Inflammatory macrophage treated with lipopolysaccharide for 4 hours (primary cell): ENCODE measurements around the gene SLC38A1.

ENCODE experiments used
- DNase-seq: peaks from one replicate; pipeline ENCODE4 v3.0.0-alpha.2; 2020

Gene SLC38A1

DNA sequence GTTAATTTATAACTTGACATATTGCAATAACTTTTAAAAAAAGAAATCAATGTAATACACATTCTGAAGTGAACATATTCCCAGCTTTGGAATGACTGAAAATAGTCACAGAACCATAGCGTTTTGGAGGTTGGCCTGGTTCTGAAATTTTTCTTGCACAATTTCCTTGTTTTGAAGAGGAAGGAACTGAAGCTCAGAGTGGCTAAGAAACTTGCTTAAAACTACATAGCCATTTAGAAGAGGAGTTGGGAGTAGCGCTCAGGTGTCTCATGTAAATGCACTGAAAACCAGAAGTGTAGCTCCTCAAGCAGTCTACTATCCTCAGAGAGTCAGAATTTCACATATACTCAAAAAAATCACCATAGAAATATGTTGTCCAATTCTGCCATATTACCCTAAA, 41.2 kb downstream of the SLC38A1 start:
- peak; percentile 59 for DNase-seq

DNA sequence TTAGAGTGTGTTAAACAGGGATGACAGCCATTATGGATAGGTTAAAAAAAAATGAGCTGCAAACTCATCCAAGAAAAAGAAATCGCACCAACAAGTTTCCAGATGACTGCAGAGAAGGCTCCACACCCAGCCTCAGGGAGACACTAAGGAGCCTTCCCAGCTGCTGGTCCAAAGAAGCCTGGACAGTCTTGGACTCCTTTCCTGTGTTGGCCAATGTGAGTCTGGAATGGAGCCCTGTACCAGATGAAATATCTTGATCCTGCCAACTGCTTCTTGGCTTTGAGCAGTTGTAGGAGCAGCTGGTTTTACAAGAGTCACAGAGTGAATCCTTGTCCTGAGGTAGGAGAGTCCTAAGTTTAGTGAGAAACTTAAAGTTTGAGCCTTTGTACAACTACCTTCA, 44.5 kb downstream of the SLC38A1 start:
- DNase-seq = no peak

DNA sequence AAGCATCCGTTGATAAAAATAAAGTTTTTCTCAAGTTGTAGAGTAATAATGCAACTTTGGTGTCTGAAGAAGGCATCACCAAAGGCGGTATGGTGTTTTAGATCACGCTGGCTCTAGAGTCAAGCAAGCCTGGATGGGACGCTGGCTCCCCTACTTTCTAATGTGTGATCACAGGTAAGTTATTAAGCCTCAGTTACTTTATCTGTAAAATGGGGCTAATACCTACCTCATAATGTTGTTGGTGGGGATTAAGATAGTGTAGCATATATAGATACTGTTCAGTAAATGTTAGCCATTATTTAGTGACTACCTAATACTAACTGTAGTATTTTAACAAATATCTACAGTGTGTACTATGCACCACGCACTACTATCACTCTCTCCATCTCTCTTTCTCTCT, 45.8 kb downstream of the SLC38A1 start:
- no peak for DNase-seq

DNA sequence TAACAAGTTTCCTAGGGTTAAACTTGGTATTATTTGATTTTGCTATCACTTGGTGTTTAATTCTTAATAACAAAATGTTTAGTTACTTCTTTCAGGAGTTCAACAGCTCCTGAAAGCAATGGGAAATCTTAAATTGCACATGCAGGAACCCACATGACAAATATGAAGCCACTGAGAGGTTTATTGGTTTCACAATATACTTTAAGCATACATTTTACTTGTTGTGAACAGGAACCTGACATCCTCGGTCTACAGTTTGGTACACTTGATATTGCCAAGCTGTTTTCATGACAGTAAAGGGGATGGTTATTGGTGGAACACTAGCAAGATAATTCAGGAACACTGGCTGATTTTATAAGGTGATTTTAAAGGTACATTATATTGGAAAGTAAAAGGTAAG, 46.2 kb downstream of the SLC38A1 start:
- peak; percentile 64 for DNase-seq

DNA sequence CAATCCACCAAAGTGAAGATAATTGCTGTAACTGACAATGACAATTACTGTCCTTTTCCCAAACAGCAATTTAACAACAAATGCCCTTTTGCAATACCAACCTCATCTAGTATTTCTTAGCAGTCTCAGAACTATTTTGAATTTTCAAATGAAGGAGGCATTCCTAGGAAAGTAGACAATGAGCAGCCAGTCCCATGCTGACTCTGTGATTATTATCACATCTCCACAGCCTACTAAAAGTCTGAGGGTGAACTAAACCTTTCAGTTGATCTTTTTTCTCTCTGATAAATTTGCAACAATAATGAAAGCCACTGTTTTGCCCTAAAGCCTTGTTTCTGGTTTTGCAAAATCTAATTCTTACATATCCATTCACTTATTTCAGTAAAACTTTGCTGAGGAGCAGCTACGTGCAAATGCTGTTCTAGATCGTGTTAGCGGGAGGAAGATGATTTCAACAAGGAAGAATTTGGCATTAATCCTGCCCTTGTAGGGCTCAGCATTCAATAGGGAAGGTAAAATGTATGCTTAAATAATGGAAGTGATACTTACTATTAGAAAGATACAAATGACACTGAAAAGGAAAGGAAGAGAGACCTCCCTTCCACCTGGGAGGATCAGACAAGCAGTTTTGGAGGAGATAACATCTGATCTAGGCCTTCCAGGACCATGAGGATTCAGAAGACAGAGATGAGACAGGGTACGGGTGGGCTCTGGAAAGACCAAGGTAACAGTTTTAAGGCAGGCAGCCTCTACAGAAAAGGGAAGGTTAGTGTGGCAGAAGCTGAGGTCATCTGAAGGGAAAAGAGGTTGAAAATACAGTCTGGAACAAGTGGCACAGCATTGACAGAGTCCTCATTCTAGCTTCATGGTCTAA, 47.4 kb downstream of the SLC38A1 start:
- no peak for DNase-seq

DNA sequence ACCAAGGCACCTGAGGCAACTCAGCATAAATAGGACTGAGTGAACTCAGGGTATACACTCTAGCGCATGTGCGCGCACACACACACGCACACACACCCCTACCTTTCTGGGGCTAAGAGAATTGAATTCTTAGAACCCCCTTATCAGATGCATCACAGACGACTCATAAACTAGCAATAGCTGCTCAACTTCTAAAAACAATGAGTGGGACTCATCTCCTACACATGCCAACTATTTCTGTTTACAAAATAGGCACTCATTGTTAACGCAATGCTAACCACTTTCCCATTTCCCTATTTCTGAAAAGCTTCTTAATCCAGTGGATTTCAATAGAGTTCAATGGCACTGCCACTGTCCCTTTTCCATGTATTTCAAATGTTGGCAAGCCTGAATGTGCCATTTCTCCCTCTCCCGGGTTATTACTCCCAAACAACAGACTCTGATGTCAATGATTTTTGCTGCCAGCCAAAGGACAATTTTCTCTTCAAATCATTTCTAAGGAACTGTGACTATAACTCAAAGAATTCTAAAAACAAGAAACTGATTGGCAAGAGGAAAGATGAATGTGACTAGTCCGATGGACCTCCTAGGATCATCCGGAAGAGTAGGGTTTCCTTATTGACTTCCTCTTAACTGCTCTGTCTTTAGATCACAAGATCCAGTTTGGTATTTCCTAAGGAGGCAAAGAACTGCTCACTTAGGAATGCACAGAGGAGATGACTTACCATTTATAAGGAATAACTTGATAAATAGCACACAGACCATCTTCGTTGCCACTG, 48.8 kb downstream of the SLC38A1 start:
- DNase-seq = peak; percentile 88

DNA sequence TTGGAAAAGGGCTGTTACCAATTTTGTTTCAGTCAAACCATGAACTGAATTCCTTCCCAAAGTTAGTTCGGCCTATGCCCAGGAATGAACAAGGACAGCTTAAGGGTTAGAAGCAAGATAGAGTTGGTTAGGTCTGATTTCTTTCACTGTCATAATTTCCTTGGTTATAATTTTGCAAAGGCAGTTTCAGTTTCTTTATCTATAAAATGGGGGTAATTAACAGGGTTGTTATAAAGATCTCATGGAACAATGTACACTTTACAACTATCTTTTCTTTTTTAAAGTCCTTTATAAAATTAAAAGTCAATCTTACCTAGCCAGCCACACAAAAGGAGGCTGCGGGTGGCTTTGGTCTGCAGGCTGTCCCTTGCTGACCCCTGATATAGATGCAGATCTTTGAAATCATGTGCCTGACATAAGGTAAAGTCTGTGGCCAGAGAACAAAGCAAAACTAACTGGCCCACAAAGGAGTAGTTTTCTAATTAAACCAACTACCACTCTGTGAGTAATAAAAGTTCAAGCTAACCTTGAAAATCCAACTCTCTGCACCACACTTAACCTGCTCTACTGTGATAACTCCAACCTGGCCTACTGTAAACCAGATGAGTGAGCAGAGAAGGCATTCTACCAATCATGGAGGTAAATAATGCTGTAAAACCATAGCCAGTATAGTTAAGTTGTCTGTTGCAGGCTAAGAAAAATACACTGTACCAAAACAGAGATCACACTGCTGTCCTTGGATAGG, 49.5 kb downstream of the SLC38A1 start:
- DNase-seq = peak; percentile 14

DNA sequence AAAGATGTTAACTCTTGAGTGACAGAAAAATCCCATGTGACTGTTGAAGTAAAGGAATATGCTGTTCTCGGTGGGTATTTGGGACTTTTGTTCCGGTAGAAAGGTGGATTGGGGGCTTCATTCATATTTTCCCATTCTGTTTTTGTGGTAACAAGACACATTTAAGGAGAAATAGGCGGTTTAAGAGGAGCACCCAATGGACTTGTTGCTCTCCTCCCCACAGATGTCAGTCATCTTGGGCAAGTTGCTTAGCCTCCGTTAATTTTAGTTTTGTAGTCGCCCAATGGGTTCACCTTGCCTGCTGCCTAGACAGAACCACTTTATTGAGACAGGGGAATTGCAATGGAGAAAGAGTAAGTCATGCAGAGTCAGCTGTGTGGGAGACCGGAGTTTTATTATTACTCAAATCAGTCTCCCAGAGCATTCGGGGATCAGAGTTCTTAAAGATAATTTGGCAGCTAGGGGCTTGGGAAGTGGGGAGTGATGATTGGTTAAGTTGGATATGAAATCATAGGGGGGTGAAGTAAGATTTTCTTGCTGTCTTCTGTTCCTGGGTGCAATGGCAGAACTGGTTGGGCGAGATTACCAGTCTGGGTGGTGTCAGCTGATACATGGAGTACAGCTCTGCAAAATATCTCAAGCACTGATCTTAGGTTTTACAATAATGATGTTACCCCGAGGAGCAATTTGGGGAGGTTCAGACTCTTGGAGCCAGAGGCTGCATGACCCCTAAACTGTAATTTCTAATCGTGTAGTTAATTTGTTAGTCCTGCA, 50.3 kb downstream of the SLC38A1 start:
- DNase-seq = peak; percentile 29

DNA sequence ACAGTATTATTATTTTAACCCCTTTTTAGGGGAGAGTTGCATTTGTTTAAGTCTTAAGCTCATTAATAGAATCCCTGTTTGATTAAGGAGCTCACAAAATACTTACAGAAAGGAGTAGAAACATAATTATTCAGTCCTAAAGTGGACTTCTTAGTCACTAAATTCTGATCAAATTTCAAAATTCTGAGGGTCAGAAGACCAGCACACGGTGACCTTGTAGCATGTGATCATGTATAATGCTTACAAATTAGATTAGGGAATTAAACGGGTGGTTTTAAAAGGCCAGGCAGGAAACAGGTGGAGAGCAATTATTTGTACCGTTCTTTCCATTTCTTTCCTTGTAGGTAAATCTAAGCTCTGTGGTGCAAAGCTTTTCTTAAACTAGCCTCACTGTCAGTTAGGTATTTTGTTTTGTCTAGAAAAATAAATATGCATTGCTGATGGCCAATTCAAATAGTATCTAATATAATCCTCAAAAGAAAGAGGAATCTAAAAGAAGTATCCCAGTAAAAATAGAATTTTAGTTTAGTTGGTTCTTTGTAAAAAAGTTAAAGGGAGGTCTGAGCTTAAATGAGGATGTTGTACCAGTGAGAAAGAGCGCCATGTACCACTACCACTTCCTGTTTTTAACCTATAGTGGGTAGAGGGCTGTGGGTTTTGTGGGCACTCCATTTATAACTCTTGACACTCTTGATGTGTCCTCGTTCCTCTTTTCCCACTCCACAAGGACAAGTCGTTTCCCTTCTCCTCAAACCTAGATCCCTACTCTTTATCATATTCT, 51.1 kb downstream of the SLC38A1 start:
- DNase-seq = peak; percentile 87

DNA sequence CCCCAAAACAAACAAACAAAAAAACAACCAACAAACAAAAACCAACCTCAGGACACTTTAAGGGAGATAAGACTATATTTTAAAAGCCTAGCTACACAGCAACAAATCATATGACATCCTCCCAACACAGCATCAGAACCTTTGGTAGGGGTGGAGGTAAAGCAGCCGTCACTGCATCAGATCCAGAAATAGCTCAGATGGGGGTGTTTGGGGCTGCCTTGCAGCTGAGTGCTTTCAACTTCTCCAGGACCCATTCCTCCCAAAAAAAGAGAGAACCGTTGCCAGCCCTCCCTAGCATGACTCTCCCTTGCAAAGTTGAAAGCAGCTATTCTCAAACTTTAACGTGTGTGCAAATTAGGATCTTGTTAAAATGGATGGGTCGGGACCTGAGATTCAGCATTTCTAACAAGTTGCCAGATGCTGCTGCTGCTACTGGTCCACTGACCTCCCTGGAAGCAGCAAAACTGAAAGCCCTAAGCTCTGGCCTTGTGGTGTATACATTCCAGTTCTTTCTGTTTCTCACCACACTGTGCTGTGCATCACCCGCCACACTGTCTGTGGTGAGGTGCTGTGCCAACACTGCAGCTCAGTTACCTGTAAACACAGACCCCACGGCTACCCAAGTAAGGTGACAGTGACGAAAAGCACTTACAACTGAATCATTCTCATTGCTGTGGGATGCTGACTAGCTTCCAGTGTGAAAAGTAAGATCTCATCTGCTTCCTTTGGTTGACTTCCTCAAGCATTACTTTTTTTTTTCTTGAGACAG, 54.0 kb downstream of the SLC38A1 start:
- peak; percentile 63 for DNase-seq

DNA sequence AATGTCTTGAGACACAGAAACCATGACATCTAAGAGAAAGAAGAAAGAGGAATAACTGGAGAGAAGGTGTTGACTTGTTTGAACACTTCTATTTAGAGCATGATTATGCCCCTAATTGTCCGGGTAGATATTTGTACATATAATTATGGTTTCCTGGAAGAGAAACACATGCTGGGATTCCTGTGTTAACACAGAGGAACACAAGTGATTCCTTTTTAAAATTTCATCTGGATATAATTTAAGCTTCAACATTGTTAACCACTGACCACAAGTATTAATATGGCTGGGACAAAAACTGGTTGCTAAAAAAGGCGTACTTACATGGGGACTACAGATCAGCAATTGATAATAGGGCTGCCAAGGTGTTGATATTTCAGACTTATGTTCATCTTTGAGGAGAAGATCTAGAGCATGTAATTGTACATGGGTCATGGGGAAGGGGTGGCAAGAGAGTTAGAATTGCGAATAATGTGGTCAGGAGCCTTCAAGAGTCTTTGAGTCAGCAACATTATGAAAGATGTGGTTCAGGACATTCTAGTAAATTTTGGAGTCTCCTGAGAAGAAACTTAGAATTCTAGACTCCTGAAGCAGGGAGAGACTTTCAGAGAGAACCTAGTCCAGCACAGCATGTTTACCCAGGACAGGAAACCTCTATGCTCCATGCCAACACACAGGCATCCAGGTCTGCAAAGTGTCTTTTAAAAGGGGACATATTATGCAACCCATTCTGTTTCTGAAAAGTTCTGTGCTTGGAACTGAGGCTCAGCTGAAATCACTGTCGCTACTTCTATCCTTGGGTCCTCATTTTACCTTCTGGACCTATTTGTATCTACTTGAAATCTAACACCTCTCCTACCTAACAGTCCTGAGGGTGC, 56.5 kb downstream of the SLC38A1 start:
- no peak for DNase-seq

DNA sequence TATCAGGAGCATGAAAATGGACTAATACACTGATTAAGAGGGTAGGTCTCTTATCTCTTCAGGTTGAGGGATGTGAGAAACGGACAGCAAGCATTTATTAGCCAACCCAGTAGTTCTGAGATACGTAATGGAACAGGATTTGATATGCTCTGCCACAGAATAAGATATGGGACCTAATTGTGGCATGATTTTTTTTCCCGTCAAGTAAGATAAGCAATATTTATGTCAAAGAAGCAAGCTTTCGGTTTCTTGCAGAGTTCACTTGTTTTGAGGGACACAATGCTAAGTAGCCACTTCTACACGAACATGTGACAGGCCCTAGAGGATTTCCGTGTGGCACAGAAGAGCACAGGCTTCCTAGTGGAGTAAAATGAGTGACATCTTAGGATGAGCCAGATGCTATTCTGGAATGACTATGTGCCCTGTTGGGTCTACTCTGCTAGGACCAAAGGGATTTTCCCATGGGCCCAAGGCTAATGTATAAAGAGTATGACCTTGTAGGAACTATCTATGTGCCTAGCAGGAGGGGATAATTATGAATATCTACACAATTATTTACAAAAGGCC, 57.9 kb downstream of the SLC38A1 start:
- DNase-seq = no peak

DNA sequence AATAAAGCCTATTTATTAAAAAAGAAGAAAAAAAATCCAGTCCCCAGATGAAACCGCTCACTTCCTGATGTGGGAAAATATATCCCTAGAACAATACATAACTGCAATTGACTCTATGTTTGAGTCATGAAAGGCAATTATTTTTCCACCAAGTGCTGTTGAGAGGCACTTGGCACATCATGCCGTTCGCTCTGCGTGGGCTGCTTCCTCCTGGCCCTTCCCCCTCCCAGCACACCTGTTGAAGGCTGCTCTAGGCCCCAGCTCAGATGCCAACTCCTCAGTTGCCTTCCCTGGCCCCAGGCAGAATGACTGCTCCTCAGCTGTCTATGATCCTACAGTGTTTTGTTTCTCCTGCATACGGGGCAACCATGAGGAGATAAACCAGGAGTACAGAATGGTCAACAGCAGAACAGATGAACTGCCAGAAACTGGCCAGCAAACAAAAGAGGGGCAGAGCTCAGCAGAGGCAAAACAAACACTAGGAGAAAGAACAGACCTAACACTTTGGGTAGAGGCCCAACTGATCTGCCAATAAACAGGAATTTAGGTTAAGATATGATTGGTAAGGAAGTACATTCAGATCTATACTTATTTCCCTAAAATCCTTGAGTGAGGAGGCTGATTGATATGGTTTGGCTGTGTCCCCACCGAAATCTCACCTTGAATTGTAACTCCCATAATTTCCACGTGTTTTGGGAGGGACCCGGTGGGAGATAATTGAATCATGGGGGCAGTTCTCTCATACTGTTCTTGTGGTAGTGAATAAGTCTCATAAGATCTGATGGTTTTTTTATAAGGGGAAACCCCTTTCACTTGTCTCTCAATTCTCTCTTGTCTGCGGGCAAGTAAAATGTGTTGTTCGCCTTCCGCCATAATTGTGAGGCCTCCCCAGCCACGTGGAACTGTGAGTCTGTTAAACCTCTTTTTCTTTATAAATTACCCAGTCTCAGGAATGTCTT, 58.6 kb downstream of the SLC38A1 start:
- no peak for DNase-seq

DNA sequence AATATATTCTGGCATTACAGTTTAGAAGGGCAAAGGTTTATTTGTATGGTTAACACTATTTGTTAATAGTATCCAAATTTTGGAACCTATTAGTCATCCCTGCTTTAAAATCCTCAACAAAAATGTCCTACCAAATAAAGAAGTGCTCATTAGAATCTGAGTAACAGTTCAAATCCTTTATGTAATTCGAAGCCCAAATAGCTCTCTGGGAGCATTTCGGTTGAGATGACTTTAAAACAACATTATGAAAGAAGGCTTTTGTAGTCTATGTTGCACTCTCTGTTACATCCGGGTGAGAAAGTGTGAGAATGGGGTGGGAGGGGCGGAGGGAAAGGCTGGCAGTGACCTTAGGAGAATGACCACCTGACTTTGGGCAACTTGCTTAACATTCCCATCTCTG, 59.7 kb downstream of the SLC38A1 start:
- DNase-seq = no peak

DNA sequence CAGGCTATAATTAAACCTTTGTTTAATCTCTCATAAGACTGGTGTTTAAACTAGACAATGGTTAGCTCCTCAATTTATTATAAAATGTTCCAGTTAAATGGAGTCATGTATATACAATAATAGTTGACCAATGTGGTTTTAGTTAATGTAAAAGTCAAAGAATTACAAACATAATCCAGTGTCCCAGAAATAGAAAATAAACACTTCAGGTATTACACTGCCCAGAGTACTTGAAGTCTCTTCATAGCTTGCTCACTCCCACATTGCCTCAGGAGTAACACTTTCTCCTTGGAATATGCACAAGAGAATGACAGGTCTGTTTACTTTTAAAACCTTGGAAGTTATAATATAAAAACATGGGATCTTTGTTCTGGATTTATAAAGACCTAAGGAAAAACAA, 60.5 kb downstream of the SLC38A1 start:
- no peak for DNase-seq

DNA sequence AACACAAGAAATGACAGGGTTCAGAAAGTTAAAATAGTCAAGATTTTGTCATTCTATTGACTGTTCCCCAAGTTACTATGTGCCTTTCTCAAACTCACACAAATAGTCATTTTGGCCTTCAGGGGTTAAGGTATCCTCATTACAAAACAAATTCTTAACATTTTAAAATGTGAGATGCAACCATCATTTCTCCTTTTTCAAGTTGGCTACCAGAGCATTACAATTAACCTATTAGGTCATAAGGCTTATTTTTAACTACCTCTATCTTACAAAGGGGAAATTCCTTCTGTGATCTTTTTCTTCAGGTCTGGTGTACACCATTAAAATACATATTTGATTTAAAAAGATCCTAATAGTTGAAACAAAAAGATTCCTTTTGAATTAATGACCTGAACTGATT, 61.2 kb downstream of the SLC38A1 start:
- no peak for DNase-seq

DNA sequence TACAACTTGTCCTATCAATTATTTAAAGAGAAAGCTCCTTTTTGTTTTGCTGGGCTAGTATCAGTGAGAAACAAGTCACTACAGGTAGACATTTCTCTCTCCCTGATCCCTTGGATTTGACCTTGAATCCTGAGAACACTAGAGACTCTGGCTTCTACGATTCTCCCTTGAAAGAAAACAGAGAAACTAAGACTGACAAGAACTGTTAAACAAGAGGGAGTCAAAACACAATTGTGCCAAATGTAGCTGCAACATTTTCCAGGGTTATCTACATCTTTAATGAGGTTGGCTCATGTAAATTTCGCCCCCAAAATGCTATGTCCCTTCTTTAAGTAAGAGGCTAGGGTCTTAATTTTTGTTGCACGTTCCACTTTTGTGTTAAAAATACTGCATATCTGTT, 62.4 kb downstream of the SLC38A1 start:
- no peak for DNase-seq

DNA sequence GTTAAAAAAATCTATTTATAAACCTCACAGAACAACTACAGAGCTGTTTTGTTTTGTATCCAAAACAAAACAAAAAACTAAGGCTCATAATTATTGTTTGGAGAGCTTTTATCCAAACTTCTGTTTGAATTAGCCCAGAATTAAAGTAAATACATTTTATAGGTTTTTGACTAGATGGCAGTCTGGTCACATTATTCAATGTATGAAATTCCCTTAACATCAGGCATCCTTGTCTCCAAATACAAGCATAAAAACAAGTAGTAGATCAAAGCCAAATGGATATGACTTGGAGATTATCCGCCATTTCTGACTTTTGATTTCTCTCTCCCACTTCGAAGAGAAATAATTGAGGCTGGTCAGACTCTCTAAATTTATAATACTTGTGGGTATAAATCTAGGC, 63.5 kb downstream of the SLC38A1 start:
- no peak for DNase-seq
